ENCODE measurements around the gene GTPBP1. TPM values are rescaled to one million over a fixed set of nuclear protein-coding genes. Genes with fewer than 3 reads are reported as not detected.

The GTPBP1 gene
- total and polyA plus RNA-seq, 2 of the 13 experiments (the other 11 are each of a cell fraction or from before 2014, with no cell fraction given) = 22.3 to 27.0 TPM

GRCh38 chr22:38700789-38701628 lies 4.7 kb upstream of the GTPBP1 start, which contains the start of gene JOSD1 (continued):
- peak; percentile 90 for TF ChIP-seq ZNF784 (CRISPR knock-in tag; IDR thresholded peaks at IDR 0.05; ENCODE audit: borderline replicate concordance)
- TF ChIP-seq ELF1 (CRISPR knock-in tag; IDR thresholded peaks at IDR 0.05) = peak; percentile 49; the same call in 1 of the 2 replicates
- peak; percentile 6; the same call in 1 of the 2 replicates for TF ChIP-seq HIVEP1 (CRISPR knock-in tag; IDR thresholded peaks at IDR 0.05)
- TF ChIP-seq PPARG (CRISPR knock-in tag; conservative IDR thresholded peaks at IDR 0.05) = peak; percentile 37; the same call in 1 of the 2 replicates
- no peak for TF ChIP-seq ZNF484 (CRISPR knock-in tag; IDR thresholded peaks at IDR 0.05; ENCODE audit: borderline replicate concordance, low read depth)
- no peak for TF ChIP-seq KDM4B (CRISPR knock-in tag; IDR thresholded peaks at IDR 0.05)
- peak; percentile 70 for TF ChIP-seq SRSF1 (optimal IDR thresholded peaks at IDR 0.05; ENCODE audit: low read depth, low read length)
- 0 out of 2 replicates have a peak, but pooled peaks have one; percentile 56 for TF ChIP-seq NFATC3 (CRISPR knock-in tag; IDR thresholded peaks at IDR 0.05)
- TF ChIP-seq NFYB (CRISPR knock-in tag; IDR thresholded peaks at IDR 0.05) = no peak; the same call in 1 of the 2 replicates
- 0 out of 2 replicates have a peak, but pooled peaks have one; percentile 14 for TF ChIP-seq NR0B2 (CRISPR knock-in tag; IDR thresholded peaks at IDR 0.05)
- TF ChIP-seq ZNF572 (CRISPR knock-in tag; IDR thresholded peaks at IDR 0.05) = no peak
- TF ChIP-seq TFAP4 (IDR thresholded peaks at IDR 0.05; ENCODE audit: borderline replicate concordance, low read depth) = peak; percentile 23; the same call in 1 of the 2 replicates
- TF ChIP-seq SNAPC2 (CRISPR knock-in tag; IDR thresholded peaks at IDR 0.05) = peak; percentile 68; the same call in 1 of the 2 replicates
- TF ChIP-seq ZGPAT (CRISPR knock-in tag; IDR thresholded peaks at IDR 0.05) = peak; percentile 83
- TF ChIP-seq RFXANK (CRISPR knock-in tag; IDR thresholded peaks at IDR 0.05) = peak; percentile 81; the same call in 1 of the 2 replicates
- TF ChIP-seq ZNF547 (CRISPR knock-in tag; IDR thresholded peaks at IDR 0.05) = peak; percentile 62; the same call in 1 of the 2 replicates
- TF ChIP-seq RFX5 (IDR thresholded peaks at IDR 0.05; ENCODE audit: low read depth, low read length) = peak; percentile 64
- TF ChIP-seq YY1 (IDR thresholded peaks at IDR 0.05; ENCODE audit: insufficient read depth, insufficient replicate concordance, low read depth, low read length) = peak; percentile 61
- peak; percentile 71 for TF ChIP-seq PHF21A (CRISPR knock-in tag; IDR thresholded peaks at IDR 0.05)
- peak; percentile 72 for TF ChIP-seq IKZF5 (CRISPR knock-in tag; IDR thresholded peaks at IDR 0.05)
- TF ChIP-seq ELK4 (CRISPR knock-in tag; IDR thresholded peaks at IDR 0.05; ENCODE audit: borderline replicate concordance) = peak; percentile 25; the same call in 1 of the 2 replicates
- peak; percentile 82 for TF ChIP-seq MXD4 (CRISPR knock-in tag; IDR thresholded peaks at IDR 0.05)
- peak; percentile 4; the same call in 1 of the 2 replicates for TF ChIP-seq ZFP90 (CRISPR knock-in tag; IDR thresholded peaks at IDR 0.05; ENCODE audit: borderline replicate concordance)
